Measurements from ENCODE around the gene KCNJ6. TPM values are rescaled to one million over a fixed set of nuclear protein-coding genes. Genes with fewer than 3 reads are reported as not detected.

Gene KCNJ6
- total RNA-seq, 1 experiment from 2014 or later, result 1.2 TPM

DNA sequence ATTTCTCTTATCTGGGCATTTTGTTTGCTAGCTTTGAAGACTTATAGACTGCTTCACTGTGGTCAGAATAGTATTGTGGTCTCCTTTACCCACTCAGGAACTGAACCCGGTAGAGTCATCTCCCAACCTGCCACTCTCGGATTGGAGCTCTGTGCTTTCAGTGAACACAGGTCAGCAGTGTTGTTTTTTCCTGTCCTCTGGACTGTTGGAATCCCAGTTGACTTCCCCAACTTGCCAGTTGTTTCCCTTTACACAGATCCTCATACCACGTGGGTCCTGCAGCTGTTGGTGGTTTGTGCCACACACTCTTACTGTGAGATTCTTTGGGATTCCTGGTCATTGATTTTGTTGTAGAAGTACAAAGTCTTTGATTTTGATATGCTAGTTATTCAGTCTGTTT is 335.6 kb downstream of the KCNJ6 start:
- no peak overlapping the region for H4K8ac ChIP-seq (replicated peaks; ENCODE audit: insufficient read length, low read depth, low read length)
- no peak for DNase-seq
- Mint-ChIP-seq H3K4me1 (no peaks in the 10 kb centered on the region), H3K9me3 (peaks cover 34 to 38% of the 10 kb centered on the region in 2 experiments), H3K4me3 (no peak overlapping the region), H3K27ac (no peak overlapping the region; a peak in 1 of 7 replicates), H3K27me3 (ENCODE audit: low read depth) (no peaks in the 10 kb centered on the region), H3K36me3 (ENCODE audit: insufficient read depth in 1 of 3, low read depth in 3 of 3) (peaks cover 18 to 36% (median 19%) of the 10 kb centered on the region in 3 experiments)
- H3K27ac ChIP-seq (ENCODE audit: insufficient read length, low read depth, low read length), result no peak overlapping the region
- H3K9me3 ChIP-seq (ENCODE audit: control insufficient read depth, low read depth, low read length), result peaks cover 20% of the 10 kb centered on the region
- H4K91ac ChIP-seq (ENCODE audit: insufficient read length, low read depth, low read length), result no peak overlapping the region
- H2AK5ac ChIP-seq (ENCODE audit: insufficient read length, low read length), result no peak overlapping the region
- no peak overlapping the region for H3T11ph ChIP-seq (ENCODE audit: low read length)
- no peak overlapping the region for H3K23ac ChIP-seq (ENCODE audit: insufficient read length, low read depth, low read length)
- no peak overlapping the region for H2BK5ac ChIP-seq (ENCODE audit: insufficient read length, low read length)
- H3K79me1 ChIP-seq (ENCODE audit: insufficient read depth, low read depth, low read length, poor library complexity, severe bottlenecking), result no peaks in the 10 kb centered on the region
- no peak overlapping the region for H2BK120ac ChIP-seq (ENCODE audit: low read depth, low read length, poor library complexity, severe bottlenecking)
- no peaks in the 10 kb centered on the region for H3K23me2 ChIP-seq (ENCODE audit: insufficient read length, low read depth, low read length, poor library complexity, severe bottlenecking)
- H3K27me3 ChIP-seq (ENCODE audit: insufficient read depth, low read length), result no peaks in the 10 kb centered on the region
- no peak overlapping the region for H3K18ac ChIP-seq (ENCODE audit: insufficient read length, low read depth, low read length)
- no peaks in the 10 kb centered on the region for H3K4me1 ChIP-seq (ENCODE audit: insufficient read depth, low read length)
- no peak overlapping the region for H3K56ac ChIP-seq (ENCODE audit: insufficient read length, low read depth, low read length)
- no peak overlapping the region for H3K9ac ChIP-seq (ENCODE audit: extremely low read depth, insufficient read length, low read length)
- WGBS (ENCODE audit: extremely low coverage, insufficient read length, low lambda C conversion rate), result no CpG with 5 or more reads among the region's 3 CpGs
- H2AFZ ChIP-seq (ENCODE audit: low read length), result no peak overlapping the region
- H2BK15ac ChIP-seq (ENCODE audit: low read depth, low read length), result no peak overlapping the region
- H2BK12ac ChIP-seq (ENCODE audit: insufficient read length, low read depth, low read length), result no peak overlapping the region
- no peak overlapping the region for H3K4ac ChIP-seq (ENCODE audit: low read depth, low read length)
- no peak overlapping the region for H3K4me2 ChIP-seq (ENCODE audit: insufficient read depth, insufficient read length, low read length)
- no peak overlapping the region for H4K5ac ChIP-seq (ENCODE audit: insufficient read length, low read depth, low read length)
- TF ChIP-seq, protein P1, sequence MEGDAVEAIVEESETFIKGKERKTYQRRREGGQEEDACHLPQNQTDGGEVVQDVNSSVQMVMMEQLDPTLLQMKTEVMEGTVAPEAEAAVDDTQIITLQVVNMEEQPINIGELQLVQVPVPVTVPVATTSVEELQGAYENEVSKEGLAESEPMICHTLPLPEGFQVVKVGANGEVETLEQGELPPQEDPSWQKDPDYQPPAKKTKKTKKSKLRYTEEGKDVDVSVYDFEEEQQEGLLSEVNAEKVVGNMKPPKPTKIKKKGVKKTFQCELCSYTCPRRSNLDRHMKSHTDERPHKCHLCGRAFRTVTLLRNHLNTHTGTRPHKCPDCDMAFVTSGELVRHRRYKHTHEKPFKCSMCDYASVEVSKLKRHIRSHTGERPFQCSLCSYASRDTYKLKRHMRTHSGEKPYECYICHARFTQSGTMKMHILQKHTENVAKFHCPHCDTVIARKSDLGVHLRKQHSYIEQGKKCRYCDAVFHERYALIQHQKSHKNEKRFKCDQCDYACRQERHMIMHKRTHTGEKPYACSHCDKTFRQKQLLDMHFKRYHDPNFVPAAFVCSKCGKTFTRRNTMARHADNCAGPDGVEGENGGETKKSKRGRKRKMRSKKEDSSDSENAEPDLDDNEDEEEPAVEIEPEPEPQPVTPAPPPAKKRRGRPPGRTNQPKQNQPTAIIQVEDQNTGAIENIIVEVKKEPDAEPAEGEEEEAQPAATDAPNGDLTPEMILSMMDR (conservative IDR thresholded peaks at IDR 0.05), result no peak
- H2BK20ac ChIP-seq (ENCODE audit: low read depth, low read length, poor library complexity, severe bottlenecking), result no peak overlapping the region
- no peaks in the 10 kb centered on the region for H3K79me2 ChIP-seq (ENCODE audit: insufficient read depth, low read length)
- H4K20me1 ChIP-seq (ENCODE audit: control insufficient read depth, insufficient read depth, insufficient read length), result no peaks in the 10 kb centered on the region
- no peak overlapping the region for H3K14ac ChIP-seq (ENCODE audit: insufficient read depth, low read length)

Measured in H9 (cell line).